Fibroblast of skin of back (primary cell): ENCODE measurements around the gene SMCR8.
"Not testable (repeated sequence)": the region's sequence is repeated elsewhere in the genome, so short reads cannot be mapped to it uniquely, and the experiment has no call there.

ENCODE experiments used
- DNase-seq: peaks from one replicate; pipeline ENCODE4 v3.0.0-alpha.2; 2013

Gene SMCR8

DNA sequence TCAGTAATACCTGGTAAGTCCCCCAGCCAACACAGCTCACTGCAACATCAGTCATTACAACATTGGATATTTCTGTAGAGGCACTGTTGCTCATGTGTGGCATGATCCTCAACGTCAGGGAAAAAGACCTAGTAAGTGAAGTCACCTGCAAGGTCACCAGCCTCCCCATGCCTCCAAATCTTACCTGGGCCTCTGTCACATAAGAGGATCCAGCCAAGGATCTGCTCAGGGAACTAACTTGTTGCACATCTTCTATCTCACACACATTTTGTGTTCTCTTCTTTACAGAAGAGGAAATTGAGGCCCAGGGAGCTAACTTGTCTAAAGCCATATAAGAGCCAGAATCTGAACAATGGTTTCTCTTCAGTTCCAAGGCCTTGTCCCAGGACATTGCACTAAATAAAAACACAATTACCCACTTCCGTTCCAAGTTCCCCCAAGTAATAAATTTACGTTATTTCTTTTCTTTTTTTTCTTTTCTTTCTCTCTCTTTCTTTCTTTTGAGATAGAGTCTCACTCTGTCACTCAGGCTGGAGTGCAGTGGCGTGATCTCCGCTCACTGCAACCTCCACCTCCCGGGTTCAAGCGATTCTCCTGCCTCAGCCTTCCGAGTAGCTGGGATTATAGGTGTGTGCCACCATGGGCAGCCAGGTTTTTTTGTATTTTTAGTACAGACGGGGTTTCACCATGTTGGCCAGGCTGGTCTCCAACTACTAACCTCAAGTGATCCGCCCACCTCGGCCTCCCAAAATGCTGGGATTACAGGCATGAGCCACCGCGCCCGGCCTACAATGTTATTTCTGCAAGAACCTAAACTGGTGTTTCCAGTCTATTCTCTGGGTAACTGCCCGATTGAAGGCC, 47.0 kb downstream of the SMCR8 start:
- no peak for DNase-seq

DNA sequence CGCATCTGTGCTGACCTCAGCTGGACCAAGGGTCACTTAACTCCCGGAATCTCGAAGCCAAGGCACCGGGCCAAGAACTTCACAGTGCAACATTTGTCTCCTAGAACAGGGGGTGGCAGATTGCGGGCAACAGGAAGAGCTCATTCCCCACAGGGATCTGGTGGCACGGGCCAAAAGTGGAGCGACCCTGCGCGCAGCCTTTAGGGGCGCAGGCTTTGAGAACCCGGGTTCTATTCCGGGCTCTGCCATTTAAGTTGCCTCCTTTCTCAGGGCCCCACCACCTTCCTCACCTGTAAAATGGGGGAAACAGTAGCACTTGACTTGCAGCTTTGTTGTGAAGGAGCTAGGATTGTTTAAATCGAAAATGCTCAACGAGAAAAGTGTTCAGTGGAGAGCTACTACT, 47.6 kb downstream of the SMCR8 start:
- no peak for DNase-seq

DNA sequence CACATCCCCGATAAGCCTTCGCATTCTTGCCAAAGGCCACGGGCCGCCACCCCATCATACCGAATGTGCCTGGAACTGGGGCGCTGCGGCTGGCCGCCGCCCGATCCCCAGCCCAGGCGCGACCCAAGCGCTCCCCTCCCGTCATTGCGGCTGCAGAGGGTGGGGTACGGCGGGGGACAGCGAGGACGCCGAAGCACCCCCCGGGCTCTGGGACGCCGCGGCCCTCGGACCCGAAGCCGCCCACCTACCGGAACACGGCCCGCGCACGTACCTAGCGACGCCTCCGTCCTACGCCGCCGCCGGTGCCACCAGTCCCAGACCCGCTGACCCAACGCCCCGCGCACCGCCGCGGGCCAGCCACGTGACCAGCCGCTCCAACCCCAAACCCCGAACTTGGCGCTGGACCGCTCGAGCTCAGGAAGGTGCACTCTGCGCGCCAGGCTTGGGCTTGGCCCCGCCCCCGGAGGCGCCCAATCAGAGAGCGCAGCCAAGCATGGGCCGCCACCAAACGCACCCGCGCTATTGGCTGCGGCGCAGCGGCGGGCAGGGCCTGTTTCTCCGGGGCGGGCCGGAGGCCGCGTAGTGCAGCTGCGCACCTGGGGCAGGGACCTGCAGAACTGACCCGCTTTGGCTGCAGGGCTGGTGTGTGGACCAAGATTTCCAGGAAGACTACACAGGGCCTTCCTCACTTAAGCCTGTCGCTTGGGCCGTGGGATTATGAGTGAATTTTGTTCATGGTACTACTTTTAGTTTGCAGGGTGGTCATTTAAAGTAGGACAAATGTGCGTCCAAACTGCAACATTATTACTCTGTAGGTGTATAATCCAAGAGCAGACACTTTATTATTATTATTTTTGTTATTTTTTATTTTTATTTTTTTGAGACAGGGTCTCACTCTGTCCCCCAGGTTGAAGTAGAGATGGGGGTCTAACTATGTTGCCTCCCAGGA, 48.3 kb downstream of the SMCR8 start, which contains the start of gene SHMT1:
SHMT1 (minus strand) TSS at position 450 of the 949 bp plus-strand sequence. CDS start 7,569 bp downstream, outside the sequence.
- peak; percentile 86 for DNase-seq

DNA sequence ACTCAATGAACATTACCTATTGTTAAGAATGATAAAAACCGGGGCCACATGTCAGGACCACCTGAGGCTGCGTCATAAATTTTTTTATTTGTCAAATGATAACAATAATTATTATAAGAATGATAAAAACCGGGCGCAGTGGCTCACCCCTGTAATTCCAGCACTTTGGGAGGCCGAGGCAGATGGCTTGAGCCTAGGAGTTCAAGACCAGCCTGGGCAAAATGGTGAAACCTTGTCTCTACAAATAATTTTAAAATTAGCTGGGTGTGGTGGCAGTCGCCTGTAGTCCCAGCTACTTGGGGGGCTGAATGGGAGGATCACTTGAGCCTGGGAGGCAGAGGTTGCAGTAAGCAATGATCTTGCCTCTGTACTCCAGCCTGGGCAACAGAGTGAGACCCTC, 49.1 kb downstream of the SMCR8 start:
- no peak for DNase-seq

DNA sequence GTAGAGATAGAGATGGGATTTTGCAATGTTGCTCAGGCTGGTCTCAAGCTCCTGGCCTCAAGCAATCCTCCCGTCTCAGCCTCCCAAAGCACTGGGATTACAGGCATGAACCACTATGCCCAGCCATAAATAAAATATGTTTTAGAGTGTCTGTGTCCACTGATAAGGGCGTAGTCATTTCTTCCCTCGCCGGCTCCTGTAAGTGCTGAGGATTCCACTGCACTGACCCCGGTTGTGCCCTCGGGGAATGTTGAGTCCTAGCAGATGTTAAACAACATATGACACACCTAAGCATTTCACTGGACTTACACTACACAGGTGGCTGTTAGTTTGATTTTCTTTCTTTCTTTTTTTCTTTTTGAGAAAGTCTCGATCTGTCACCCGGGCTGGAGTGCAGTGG, 53.9 kb downstream of the SMCR8 start:
- DNase-seq: no peak

DNA sequence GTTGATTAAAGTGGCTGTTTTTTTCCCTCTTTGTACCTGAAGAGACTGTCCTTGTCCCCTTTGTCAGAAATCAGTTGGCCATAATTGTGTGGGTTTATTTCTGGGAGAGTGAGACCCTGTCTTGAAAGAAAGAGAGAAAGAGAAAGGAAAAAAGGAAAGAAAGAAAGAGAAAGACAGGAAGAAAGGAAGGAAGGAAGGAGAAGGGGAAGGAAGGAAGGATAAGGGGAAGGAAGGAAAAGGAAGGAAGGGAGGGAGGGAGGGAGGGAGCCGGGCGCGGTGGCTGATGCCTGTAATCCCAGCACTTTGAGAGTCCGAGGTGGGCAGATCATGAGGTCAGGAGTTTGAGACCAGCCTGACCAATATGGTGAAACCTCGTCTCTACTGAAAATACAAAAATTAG, 55.7 kb downstream of the SMCR8 start:
- DNase-seq: no peak

DNA sequence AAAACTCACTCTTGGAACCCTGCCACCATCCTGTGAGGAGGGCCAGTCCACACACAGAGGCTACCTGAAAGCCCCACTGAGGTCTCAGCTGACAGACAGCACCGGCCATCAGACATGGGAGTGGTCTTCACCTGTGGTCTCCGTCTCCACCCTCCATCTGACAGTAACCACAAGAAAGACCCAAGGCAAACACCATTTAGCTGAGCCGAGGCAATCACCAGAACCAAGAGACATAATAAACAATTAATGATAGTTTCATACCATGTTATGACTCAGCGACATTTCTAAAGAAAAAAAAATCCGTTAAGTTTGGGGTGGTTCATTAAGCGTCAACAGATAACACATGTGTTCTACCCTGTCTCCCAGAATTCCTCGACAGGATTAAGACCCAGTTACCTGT, 56.4 kb downstream of the SMCR8 start:
- no peak for DNase-seq

DNA sequence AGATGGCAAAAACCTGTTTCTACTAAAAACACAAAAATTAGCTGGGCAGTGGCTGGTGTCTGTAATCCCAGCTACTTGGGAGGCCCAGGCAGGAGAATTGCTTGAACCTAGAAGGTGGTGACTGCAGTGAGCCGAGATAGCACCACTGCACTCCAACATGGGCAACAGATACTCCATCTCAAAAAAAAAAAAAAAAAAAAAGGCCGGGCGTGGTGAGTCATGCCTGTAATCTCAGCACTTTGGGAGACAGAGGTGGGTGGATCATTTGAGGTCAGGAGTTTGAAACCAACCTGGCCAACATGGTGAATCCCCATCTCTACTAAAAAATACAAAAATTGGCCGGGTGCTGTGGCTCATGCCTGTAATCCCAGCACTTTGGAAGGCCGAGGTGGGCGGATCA, 58.1 kb downstream of the SMCR8 start:
- DNase-seq: not testable (repeated sequence)

DNA sequence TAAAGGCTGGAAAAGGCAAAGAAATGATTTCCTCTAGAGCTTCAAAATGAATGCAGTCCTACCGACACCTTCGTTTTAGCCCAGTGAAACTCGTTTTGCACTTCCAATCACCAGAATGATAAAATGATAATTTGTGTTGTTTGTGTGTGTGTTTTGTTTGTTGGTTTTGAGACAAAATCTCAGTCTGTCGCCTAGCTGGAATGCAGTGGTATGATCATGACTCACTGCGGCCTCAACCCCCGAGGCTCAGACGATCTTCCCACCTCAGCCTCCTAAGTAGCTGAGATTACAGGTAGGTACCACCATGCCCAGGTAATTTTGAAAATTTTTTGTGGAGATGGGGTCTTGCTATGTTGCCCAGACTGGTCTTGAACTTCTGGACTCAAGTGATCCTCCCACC, 59.1 kb downstream of the SMCR8 start:
- DNase-seq: no peak
